HG03457 (cell line): Measurements from ENCODE around the gene SIDT2.

Experiments used
- ATAC-seq: cut with Tn5 transposase; IDR thresholded peaks from one replicate; pipeline ENCODE4 v1.9.1; 2021; ENCODE audit warnings: moderate number of reproducible peaks; ENCODE audit not compliant: unreplicated experiment

The SIDT2 gene

GRCh38 chr11:117187799-117188481 is 9.4 kb downstream of the SIDT2 start:
- no peak for ATAC-seq

GRCh38 chr11:117188620-117189081 is 10.1 kb downstream of the SIDT2 start:
- ATAC-seq = no peak

GRCh38 chr11:117189191-117189940 is 10.8 kb downstream of the SIDT2 start:
- no peak for ATAC-seq

- ATAC-seq = no peak
Observed at GRCh38 chr11:117189941-117190544, 11.5 kb downstream of the SIDT2 start.

- no peak for ATAC-seq
Observed at GRCh38 chr11:117191680-117192400, 13.3 kb downstream of the SIDT2 start.

- ATAC-seq = no peak
Observed at GRCh38 chr11:117192401-117192875, 13.9 kb downstream of the SIDT2 start.

GRCh38 chr11:117193130-117194020 is 14.8 kb downstream of the SIDT2 start:
- no peak for ATAC-seq

- no peak for ATAC-seq
Observed at GRCh38 chr11:117194267-117194666, 15.7 kb downstream of the SIDT2 start.

GRCh38 chr11:117195258-117195657 is 16.7 kb downstream of the SIDT2 start:
- no peak for ATAC-seq

- ATAC-seq = no peak
Observed at GRCh38 chr11:117195761-117196160, 17.2 kb downstream of the SIDT2 start.

GRCh38 chr11:117197006-117197405 is 18.5 kb downstream of the SIDT2 start:
- no peak for ATAC-seq

GRCh38 chr11:117197516-117198456 is 19.2 kb downstream of the SIDT2 start:
- no peak for ATAC-seq

GRCh38 chr11:117198613-117199012 is 20.1 kb downstream of the SIDT2 start:
- no peak for ATAC-seq

GRCh38 chr11:117199053-117199915 is 20.7 kb downstream of the SIDT2 start, which contains the start of gene TAGLN:
Gene TAGLN, plus strand, starts transcription at chr11:117199370. Its CDS starts 3,644 bp downstream, at chr11:117203014.
- ATAC-seq = no peak

- no peak for ATAC-seq
Observed at GRCh38 chr11:117199916-117200812, 21.6 kb downstream of the SIDT2 start.

- ATAC-seq = no peak
Observed at GRCh38 chr11:117200813-117201657, 22.5 kb downstream of the SIDT2 start.
